Ectodermal cell (in vitro differentiated cells): ENCODE results near the gene CHST8.

ENCODE experiments used
- H3K27ac ChIP-seq: 2 replicates; pipeline ENCODE4 v1.7.0; 2013; ENCODE audit warnings: mild to moderate bottlenecking, low read depth, low read length; ENCODE audit not compliant: insufficient read depth, poor library complexity, severe bottlenecking
- H3K27me3 ChIP-seq: 2 replicates; pipeline ENCODE4 v1.7.0; 2013; ENCODE audit warnings: mild to moderate bottlenecking, low read length; ENCODE audit not compliant: insufficient read depth, control insufficient read depth, poor library complexity, severe bottlenecking
- H3K36me3 ChIP-seq: one replicate; pipeline ENCODE4 v1.7.0; 2013; ENCODE audit warnings: low read length; ENCODE audit not compliant: control insufficient read depth, insufficient read depth
- H3K4me1 ChIP-seq: one replicate; pipeline ENCODE4 v1.7.0; 2013; ENCODE audit warnings: low read length; ENCODE audit not compliant: control insufficient read depth, insufficient read depth
- H3K4me3 ChIP-seq: 2 replicates; pipeline ENCODE4 v1.7.0; 2013; ENCODE audit warnings: low read depth, low read length, control low read depth; ENCODE audit not compliant: insufficient read depth
- H3K9me3 ChIP-seq: 2 replicates; pipeline ENCODE4 v1.7.0; 2013; ENCODE audit warnings: mild to moderate bottlenecking, low read length, moderate library complexity; ENCODE audit not compliant: control insufficient read depth
- WGBS, 2 experiments: methylation state at CpG; one replicate each; pipeline ENCODE4 v1.1.7; 2013; ENCODE audit warnings: missing lambda C conversion rate in 2 of 2; 5-methylcytosine and 5-hydroxymethylcytosine counted together

The CHST8 gene

DNA sequence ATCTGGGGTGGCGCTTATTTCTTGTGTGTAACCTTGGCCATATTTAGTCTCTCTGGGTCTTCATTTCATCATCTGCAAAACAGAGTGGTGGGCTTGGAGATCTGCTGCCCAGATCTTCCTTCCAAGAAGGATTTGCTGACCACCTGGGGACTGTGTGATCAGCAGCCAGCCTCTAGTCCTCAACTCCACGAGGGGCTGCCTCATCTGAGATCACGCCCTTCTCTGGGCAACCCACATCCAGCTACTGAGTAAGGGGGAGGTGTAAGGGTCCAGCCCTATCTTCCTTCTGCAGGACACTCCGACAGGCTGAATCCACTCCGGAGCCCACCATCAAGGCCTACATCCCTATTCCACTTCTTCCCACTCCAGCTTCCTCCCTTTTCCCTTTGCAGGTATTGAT, 57.9 kb downstream of the CHST8 start:
- H3K36me3 ChIP-seq, result no peaks in the 10 kb centered on the region
- H3K27ac ChIP-seq, result no peak overlapping the region
- no peaks in the 10 kb centered on the region for H3K4me1 ChIP-seq
- no peaks in the 10 kb centered on the region for H3K9me3 ChIP-seq
- H3K27me3 ChIP-seq, result peaks cover 6% of the 10 kb centered on the region
- 79 to 89% methylated on average over 5 of the region's 5 CpGs for WGBS, 2 experiments
- no peak overlapping the region for H3K4me3 ChIP-seq

DNA sequence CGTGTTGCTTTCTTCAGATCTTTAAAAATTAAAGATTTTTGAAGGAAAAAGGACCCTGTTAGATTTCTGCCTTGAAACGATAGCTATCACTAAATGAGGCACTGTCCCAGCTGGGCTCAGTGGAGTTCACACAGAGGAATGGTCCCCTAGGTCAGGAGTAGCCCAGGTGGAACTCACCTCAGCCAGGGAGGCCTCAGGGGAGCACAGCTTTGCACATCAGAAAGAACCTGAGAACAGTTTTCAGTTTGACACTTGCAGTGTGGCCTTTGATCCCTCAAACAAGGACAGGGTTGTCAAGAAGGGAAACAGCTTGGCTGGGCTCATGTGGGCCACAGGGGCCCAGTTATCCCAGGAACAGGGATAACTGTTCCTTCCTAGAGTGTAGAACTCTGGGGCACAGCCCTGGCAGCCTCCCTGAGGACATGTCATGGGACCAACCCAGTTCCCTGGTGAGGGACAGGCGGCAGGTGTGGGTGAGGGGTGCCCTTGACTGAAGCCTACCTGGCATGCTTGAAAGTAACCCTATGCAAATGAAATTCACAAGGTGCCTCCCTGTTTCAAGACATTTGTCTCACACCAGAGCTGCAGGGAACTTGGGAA, 59.4 kb downstream of the CHST8 start:
- Histone ChIP-seq H3K36me3 (no peaks in the 10 kb centered on the region), H3K9me3 (no peaks in the 10 kb centered on the region), H3K4me1 (no peaks in the 10 kb centered on the region), H3K4me3 (no peak overlapping the region), H3K27me3 (peaks cover 11% of the 10 kb centered on the region), H3K27ac (no peak overlapping the region)
- WGBS, 2 experiments, result 81 to 94% methylated on average over 3 of the region's 3 CpGs

DNA sequence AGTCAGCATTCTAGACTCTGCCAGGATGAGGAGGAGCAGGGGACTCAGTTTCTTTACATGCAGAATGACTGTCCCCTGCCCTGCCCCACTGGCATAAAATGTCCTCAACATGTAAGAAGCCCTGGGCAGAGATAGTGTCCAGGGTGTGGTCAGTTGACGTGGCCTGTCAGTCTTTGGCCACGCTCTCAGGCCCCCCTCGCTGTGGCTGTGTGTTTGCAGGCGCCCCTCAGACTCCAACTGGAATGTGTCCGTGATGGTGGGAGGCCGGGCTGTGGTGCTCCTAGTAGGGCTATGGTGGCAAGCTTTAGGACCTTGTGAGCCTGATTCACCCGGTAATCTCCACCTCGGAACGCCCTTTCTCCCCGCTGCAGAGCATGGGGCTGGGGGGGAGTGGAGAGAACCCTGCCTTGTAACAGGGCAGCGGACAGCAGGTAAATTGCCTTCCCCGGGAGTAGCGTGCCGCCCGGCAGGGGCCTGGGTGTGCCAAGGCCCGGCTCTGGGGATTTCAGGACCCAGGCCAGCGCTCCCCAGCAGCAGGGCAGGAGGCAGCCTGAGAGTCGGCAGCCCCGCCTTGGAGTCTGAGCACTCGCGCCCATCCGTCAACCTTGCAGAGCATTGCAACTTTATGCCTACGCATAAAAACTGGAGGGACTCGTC, 62.3 kb downstream of the CHST8 start:
- H3K9me3 ChIP-seq, result no peaks in the 10 kb centered on the region
- no peaks in the 10 kb centered on the region for H3K36me3 ChIP-seq
- H3K4me1 ChIP-seq, result no peaks in the 10 kb centered on the region
- no peak overlapping the region for H3K27ac ChIP-seq
- WGBS, 2 experiments, result 19 to 21% methylated on average over 24 of the region's 24 CpGs
- peaks cover 11% of the 10 kb centered on the region for H3K27me3 ChIP-seq
- no peak overlapping the region for H3K4me3 ChIP-seq

DNA sequence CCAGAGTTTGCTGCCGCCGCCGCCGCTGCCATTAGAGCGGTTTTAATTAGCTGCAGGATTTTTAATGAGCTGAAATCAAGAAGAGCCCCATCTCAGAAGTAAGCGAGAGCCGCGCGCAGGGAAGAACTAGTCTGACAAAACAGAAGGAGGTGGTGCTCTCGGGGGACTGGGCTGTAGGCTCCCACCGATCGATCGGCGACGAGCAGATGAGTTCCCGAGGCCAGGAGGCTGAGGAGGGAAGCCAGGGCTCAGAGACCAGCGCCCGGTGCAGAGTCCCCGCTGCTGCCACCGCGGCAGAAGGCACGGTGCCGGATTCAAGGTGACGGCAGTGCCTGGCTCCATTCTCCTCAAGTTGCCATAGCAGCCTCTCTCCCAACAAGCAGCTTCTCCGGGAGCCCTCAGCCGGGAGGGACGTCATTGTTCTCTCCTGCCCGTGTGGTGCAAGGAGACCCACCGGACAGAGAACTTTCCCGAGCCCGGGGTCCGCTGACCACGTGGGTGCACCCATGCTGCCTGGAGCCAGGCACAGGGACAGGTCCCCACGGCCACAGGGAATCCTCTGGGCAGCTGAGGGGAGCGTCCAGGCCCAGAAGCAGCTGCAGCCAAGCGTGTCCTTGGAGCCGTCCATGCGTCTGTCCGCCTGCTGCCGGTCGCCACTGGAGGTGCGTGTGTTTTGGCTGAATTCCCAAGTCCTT, 62.9 kb downstream of the CHST8 start:
- H3K27me3 ChIP-seq, result peaks cover 11% of the 10 kb centered on the region
- WGBS, 2 experiments, result 34 to 37% methylated on average over 42 of the region's 42 CpGs
- no peaks in the 10 kb centered on the region for H3K9me3 ChIP-seq
- H3K4me3 ChIP-seq, result no peak overlapping the region
- no peak overlapping the region for H3K27ac ChIP-seq
- no peaks in the 10 kb centered on the region for H3K4me1 ChIP-seq
- H3K36me3 ChIP-seq, result no peaks in the 10 kb centered on the region

DNA sequence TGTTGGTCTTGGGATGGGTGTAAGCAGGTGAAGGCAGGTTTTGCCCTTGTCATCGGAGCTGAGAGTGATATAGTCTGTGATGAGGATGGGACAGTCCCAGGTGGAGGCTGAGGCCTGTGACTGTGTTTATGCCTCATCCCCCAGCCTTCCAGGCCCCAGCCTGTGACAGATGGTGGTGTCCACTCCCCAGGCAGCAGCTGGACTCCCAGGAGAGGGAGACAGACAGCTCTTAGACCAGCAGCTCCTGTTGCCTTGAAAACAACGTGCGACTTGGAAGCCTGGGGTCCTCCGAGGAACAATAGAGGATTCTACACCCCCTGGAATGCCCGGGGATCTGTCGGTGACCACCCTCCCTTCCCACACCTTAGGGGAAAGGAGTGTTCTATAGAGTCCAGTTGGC, 63.8 kb downstream of the CHST8 start:
- H3K27me3 ChIP-seq, result peaks cover 11% of the 10 kb centered on the region

DNA sequence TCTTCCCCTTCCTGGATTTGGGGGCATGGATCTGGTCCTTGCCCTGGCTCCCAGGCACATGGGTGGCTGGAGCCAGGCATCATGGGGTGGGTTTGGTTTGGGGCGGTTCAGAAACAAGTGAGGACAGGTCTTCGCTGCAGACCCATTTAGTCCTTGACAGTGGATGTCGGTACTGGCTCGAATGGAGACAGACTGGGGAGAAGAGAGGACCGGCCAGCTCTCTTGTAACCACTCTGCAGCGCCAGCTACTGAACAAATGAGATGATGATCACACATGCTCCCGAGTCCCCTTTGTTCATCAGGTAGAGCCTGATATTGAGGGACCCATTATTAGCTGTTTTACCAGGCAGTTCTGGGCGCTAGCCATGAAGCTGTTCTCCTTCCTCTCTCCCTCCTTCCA, 64.5 kb downstream of the CHST8 start:
- no peak overlapping the region for H3K27ac ChIP-seq
- H3K4me1 ChIP-seq, result no peaks in the 10 kb centered on the region
- H3K9me3 ChIP-seq, result no peaks in the 10 kb centered on the region
- H3K4me3 ChIP-seq, result no peak overlapping the region
- WGBS, 2 experiments, result 88 to 92% methylated on average over 8 of the region's 8 CpGs
- H3K27me3 ChIP-seq, result peaks cover 11% of the 10 kb centered on the region
- no peaks in the 10 kb centered on the region for H3K36me3 ChIP-seq

More for the DNA sequence above, 63.8 kb downstream of the CHST8 start:
- Histone ChIP-seq H3K9me3 (no peaks in the 10 kb centered on the region), H3K4me3 (no peak overlapping the region), H3K27ac (no peak overlapping the region), H3K36me3 (no peaks in the 10 kb centered on the region), H3K4me1 (no peaks in the 10 kb centered on the region)
- 86 to 89% methylated on average over 6 of the region's 6 CpGs for WGBS, 2 experiments

DNA sequence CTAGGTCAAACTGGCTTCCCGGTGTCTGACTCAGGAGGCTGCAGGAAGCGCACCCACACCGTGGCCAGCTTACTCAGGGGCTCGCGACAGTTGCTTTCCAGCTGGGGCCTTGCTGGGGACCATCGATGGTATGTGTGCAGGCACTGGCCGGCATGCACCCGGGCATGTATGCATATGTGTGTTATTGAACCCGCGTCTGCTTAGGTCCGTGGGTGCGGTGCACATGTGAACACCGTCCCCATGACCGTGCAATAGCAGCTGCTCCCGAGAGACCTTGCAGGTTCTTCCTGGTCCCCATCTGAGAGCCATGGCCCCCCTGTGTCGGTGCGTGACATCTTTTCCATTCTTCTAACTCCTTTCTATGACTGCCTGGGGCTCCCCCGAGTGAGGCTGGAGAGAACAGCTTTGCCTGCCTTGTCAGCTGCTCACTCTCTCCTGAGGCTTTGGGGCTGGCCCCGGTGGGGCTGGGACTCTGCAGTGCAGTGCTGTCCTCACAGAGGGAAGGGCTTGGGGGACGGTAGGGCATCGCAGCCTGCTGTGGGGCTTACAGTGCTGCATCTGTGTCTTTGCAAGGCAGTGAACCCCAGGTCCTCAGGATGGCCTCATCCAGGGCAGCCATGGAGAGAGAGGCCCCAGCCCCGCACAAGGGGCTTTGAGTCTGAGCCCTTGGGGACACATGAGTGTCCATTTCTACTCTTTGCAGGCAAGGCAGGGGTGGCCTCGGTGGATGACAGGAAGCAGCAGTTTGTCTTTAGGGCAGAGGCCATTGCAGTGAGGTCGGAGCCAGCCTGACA, 65.1 kb downstream of the CHST8 start:
- H3K4me1 ChIP-seq, result no peaks in the 10 kb centered on the region
- no peak overlapping the region for H3K4me3 ChIP-seq
- no peaks in the 10 kb centered on the region for H3K9me3 ChIP-seq
- H3K27me3 ChIP-seq, result peaks cover 11% of the 10 kb centered on the region
- 88 to 89% methylated on average over 24 of the region's 24 CpGs for WGBS, 2 experiments
- no peaks in the 10 kb centered on the region for H3K36me3 ChIP-seq
- H3K27ac ChIP-seq, result no peak overlapping the region

DNA sequence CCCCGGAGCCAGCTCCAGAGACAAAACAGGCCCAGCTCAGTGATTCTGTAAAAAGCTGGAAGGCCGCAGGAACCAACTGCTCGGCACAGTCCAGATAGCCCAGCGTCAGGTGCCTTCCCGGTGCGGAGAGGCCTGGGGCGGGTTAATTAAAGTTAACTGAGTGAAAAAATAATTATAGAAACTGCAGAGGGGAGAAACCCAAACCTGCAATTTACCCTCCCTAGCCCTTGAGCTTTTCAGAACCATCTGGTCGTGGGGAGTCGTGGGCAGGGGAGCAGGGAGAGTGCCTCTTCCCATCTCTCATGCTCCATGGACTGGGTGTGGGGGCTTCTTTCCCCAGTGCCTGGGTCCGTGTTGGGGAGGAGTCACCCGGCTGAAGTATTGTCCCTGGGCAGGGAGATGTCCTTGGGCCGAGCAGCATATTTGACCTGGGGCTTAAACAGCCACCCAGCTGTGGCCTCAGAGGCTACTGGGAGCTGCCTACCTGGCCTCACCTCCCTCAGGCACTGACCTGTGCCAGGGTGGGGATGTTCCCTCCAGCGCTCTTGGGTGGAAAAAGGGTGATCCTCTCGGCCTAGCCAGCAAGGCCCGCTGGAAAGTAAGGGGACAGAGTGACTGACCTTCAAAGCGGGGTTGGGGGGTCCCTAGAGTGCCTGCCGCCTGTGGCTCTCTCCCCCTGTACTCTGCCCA, 65.9 kb downstream of the CHST8 start:
- 89 to 93% methylated on average over 17 of the region's 17 CpGs for WGBS, 2 experiments
- no peaks in the 10 kb centered on the region for H3K36me3 ChIP-seq
- H3K27ac ChIP-seq, result no peak overlapping the region
- H3K4me1 ChIP-seq, result no peaks in the 10 kb centered on the region
- peaks cover 11% of the 10 kb centered on the region for H3K27me3 ChIP-seq
- H3K9me3 ChIP-seq, result no peaks in the 10 kb centered on the region
- no peak overlapping the region for H3K4me3 ChIP-seq

DNA sequence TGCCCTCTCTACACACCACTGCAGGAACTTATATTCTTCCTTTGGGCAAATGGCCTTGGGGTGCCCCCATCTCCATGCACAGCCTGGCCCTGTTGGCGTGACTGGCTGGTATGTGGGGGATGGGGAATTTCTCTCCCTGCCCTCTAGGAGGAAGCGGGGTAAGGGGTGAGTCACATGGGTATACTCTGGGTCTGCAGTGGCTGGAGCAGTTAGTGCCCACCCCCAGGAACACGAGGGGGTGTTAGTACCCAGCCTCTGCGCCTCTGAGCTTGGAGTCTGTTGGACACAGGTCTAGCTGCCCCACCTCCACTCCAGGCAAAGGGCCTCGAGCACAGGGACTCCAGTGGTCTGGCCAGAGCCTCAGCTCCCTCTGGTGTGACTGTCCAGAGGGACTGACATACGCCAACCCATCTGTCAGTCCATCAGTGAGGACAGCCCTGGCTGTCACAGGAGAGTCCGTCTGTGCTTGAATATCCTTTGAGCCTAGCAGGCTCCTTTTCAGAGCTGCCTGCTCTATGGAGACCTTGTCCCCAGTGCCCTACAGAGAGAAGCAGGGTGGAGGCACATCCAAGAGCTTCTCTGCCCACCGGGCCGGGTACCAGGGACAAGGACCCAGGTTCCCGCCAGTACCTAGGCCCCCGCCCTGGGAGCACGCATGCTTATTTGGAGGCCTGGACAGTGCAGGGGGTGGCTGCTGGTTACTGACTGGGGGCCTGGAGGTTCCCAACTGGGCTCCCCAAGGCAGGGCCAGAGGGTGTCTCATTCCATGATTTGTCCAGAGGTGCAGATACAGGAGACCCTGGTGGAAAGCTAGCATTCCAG, 66.6 kb downstream of the CHST8 start:
- H3K4me3 ChIP-seq, result no peak overlapping the region
- H3K36me3 ChIP-seq, result no peaks in the 10 kb centered on the region
- no peak overlapping the region for H3K27ac ChIP-seq
- H3K4me1 ChIP-seq, result no peaks in the 10 kb centered on the region
- 87 to 89% methylated on average over 12 of the region's 12 CpGs for WGBS, 2 experiments
- H3K9me3 ChIP-seq, result no peaks in the 10 kb centered on the region
- peaks cover 11% of the 10 kb centered on the region for H3K27me3 ChIP-seq
